PC-9 (cell line): ENCODE results near the gene USP49. TPM values are rescaled to one million over a fixed set of nuclear protein-coding genes. Genes with fewer than 3 reads are reported as not detected.

Experiments
- BruUV-seq: library from RNA; stranded (reverse); fragments of 400-500 nt; replicated peaks from 2 replicates; lab custom pipeline; 2021; lab: Mats Ljungman, UMichigan
- CTCF ChIA-PET: fragments of 300-600 bp; sonication (Branson Sonifier 250); formaldehyde crosslinking; loops from one replicate; lab custom pipeline; 2022; ENCODE audit warnings: antibody characterized with exemption; lab: Charles Lee
- POLR2A ChIA-PET: fragments of 300-600 bp; sonication (Branson Sonifier 250); formaldehyde crosslinking; loops from one replicate; lab custom pipeline; 2022; ENCODE audit warnings: antibody characterized with exemption; ENCODE audit not compliant: unreplicated experiment; lab: Charles Lee
- DNase-seq, 2 experiments: peaks; one replicate each; pipeline versions ENCODE4 v3.0.0 to v3.0.0-alpha.2; 2015 to 2022; ENCODE audit warnings: mixed read lengths in 1 of 2
- H2AFZ ChIP-seq: fragments of 200-600 bp; sonication (generic); 2 replicates; pipeline ENCODE4 v1.8.1; 2017; ENCODE audit warnings: antibody characterized with exemption
- H3F3A ChIP-seq: fragments of 200-600 bp; sonication (generic); 2 replicates; pipeline ENCODE4 v1.8.1; 2017; ENCODE audit warnings: antibody characterized with exemption, mild to moderate bottlenecking, low read depth; ENCODE audit not compliant: insufficient read depth
- H3K27ac ChIP-seq: fragments of 200-600 bp; sonication (generic); 2 replicates; pipeline ENCODE4 v1.6.1; 2016; ENCODE audit warnings: mixed run types
- H3K27me3 ChIP-seq: fragments of 200-600 bp; sonication (generic); 2 replicates; pipeline ENCODE4 v1.6.1; 2016; ENCODE audit warnings: low read depth, mixed run types; ENCODE audit not compliant: insufficient read depth
- H3K36me3 ChIP-seq: fragments of 200-600 bp; sonication (generic); 2 replicates; pipeline ENCODE4 v1.6.1; 2016; ENCODE audit warnings: low read depth, mixed run types
- H3K4me1 ChIP-seq: fragments of 200-600 bp; sonication (generic); replicated peaks from 2 replicates; pipeline ENCODE4 v1.6.1; 2016; ENCODE audit warnings: mixed run types; ENCODE audit not compliant: insufficient read depth
- H3K4me2 ChIP-seq: fragments of 200-600 bp; sonication (generic); 2 replicates; pipeline ENCODE4 v1.6.1; 2017; ENCODE audit warnings: mixed run types
- H3K4me3 ChIP-seq: fragments of 200-600 bp; sonication (generic); 2 replicates; pipeline ENCODE4 v1.6.1; 2016; ENCODE audit warnings: mixed run types
- H3K79me2 ChIP-seq: fragments of 200-600 bp; sonication (generic); 2 replicates; pipeline ENCODE4 v1.6.1; 2017; ENCODE audit warnings: low read depth, mixed run types
- H3K9me2 ChIP-seq: fragments of 200-600 bp; sonication (generic); 2 replicates; pipeline ENCODE4 v1.8.1; 2017; ENCODE audit warnings: mild to moderate bottlenecking; ENCODE audit not compliant: insufficient read depth
- H3K9me3 ChIP-seq: fragments of 200-600 bp; sonication (generic); 2 replicates; pipeline ENCODE4 v1.8.1; 2016; ENCODE audit warnings: low read depth; ENCODE audit not compliant: insufficient read depth
- H4K20me1 ChIP-seq: fragments of 200-600 bp; sonication (generic); 2 replicates; pipeline ENCODE4 v1.8.1; 2017; ENCODE audit not compliant: insufficient read depth
- CTCF ChIP-seq: fragments of 200-600 bp; sonication (generic); conservative IDR thresholded peaks from 2 replicates; pipeline ENCODE4 v1.6.1; 2017; ENCODE audit warnings: mixed run types, antibody characterized with exemption, mild to moderate bottlenecking, moderate library complexity
- EZH2 ChIP-seq: fragments of 200-600 bp; sonication (generic); IDR thresholded peaks from 2 replicates; pipeline ENCODE4 v1.8.0; 2017; ENCODE audit warnings: antibody characterized with exemption, low read depth
- intact Hi-C: fragments of 100-400 bp; cut with micrococcal nuclease; formaldehyde crosslinking; loops from one replicate; pipeline ENCODE4 v1.10.0; 2022; ENCODE audit not compliant: unreplicated experiment
- total RNA-seq: library from RNA; stranded (reverse); gene quantifications from 2 replicates; pipeline ENCODE4 v1.2.3, GENCODE V29; 2021

The USP49 gene
- total RNA-seq, 1 experiment from 2014 or later, result 10.9 TPM

- Histone ChIP-seq H3K4me1 (no peaks in the 10 kb centered on the region), H3K4me3 (no peak overlapping the region), H3F3A (0 out of 2 replicates have a peak, but pooled peaks cover 6% of the 10 kb centered on the region), H3K27me3 (no peaks in the 10 kb centered on the region), H3K4me2 (no peak overlapping the region), H3K9me3 (no peaks in the 10 kb centered on the region), H3K36me3 (no peaks in the 10 kb centered on the region), H4K20me1 (no peaks in the 10 kb centered on the region), H3K27ac (no peak overlapping the region), H2AFZ (no peak overlapping the region), H3K79me2 (no peaks in the 10 kb centered on the region), H3K9me2 (no peaks in the 10 kb centered on the region)
- BruUV-seq, result no TSS peak
- ChIA-PET POLR2A (no interaction called here), CTCF (no interaction called here)
- intact Hi-C loops, result no loop called here
- DNase-seq, result no peak
- no peak for TF ChIP-seq CTCF
- no peak for TF ChIP-seq EZH2
Measured at GRCh38 chr6:41877051-41877680, 18.0 kb downstream of the USP49 start.

DNA sequence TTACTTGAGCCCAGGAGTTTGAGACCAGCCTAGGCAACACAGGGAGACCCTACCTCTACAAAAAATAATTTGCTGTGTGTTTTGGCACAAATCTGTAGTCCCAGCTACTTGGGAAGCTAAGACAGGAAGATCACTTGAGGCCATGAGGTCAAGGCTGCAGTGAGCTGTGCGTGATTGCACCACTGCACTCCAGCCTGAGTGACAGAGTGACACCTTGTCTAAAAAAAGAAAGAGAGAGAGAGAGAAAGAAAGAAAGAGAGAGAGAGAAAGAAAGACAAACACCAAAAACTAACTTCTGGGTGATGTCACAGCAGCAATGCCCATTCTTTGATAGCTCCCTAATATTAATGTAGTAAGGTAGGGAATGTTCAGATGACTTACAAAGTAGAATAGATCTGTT, 20.4 kb downstream of the USP49 start:
- no peaks in the 10 kb centered on the region for H3K79me2 ChIP-seq
- POLR2A ChIA-PET, result interaction anchor here (0.6 to 0.7 kb wide), 2 partner anchors 49 to 801 kb away, joined by 3 to 4 read pairs; no protein-coding TSS in a partner anchor
- H3K9me3 ChIP-seq, result no peaks in the 10 kb centered on the region
- no peaks in the 10 kb centered on the region for H4K20me1 ChIP-seq
- no peaks in the 10 kb centered on the region for H3K9me2 ChIP-seq
- no peaks in the 10 kb centered on the region for H3K27me3 ChIP-seq
- H3K4me1 ChIP-seq, result no peaks in the 10 kb centered on the region
- no peak for TF ChIP-seq CTCF
- no peak for TF ChIP-seq EZH2
- H3K36me3 ChIP-seq, result no peaks in the 10 kb centered on the region
- H3K4me2 ChIP-seq, result no peak overlapping the region
- H2AFZ ChIP-seq, result no peak overlapping the region
- intact Hi-C loops, result no loop called here
- H3F3A ChIP-seq, result 0 out of 2 replicates have a peak, but pooled peaks cover 6% of the 10 kb centered on the region
- no peak overlapping the region for H3K27ac ChIP-seq
- no peak overlapping the region for H3K4me3 ChIP-seq
- CTCF ChIA-PET, result no interaction called here
- no TSS peak for BruUV-seq
- no peak for DNase-seq

DNA sequence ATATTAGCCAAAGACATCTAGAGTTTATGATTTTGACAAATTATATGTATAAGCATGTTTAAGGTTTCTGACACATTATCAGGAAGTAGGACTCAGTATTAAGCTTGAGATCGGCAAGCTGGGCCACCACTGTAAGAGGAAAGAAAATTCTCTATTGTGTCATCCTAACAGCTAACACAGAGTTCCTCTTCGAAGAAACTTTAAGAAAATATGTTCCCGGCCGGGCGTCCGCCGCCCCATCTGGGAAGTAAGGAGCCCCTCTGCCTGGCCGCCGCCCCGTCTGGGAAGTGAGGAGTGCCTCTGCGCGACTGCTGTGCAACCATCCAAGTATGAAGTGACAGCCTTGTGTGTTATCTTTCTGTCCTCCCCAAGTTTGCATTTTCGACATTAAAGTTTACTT, 23.0 kb downstream of the USP49 start:
- Histone ChIP-seq H3F3A (no peaks in the 10 kb centered on the region), H3K79me2 (no peaks in the 10 kb centered on the region), H4K20me1 (no peaks in the 10 kb centered on the region), H3K4me2 (no peak overlapping the region), H2AFZ (no peak overlapping the region), H3K4me3 (no peak overlapping the region), H3K4me1 (no peaks in the 10 kb centered on the region), H3K9me3 (no peaks in the 10 kb centered on the region), H3K9me2 (no peaks in the 10 kb centered on the region), H3K27ac (no peak overlapping the region), H3K36me3 (no peaks in the 10 kb centered on the region), H3K27me3 (no peaks in the 10 kb centered on the region)
- intact Hi-C loops, result no loop called here
- no peak for TF ChIP-seq CTCF
- no peak for TF ChIP-seq EZH2
- ChIA-PET POLR2A (no interaction called here), CTCF (interaction anchor here (0.6 kb wide), 1 partner anchor 633 kb away, joined by 4 read pairs; no protein-coding TSS in a partner anchor)
- no TSS peak for BruUV-seq
- DNase-seq, result no peak
